Thyroid gland (tissue), 4 donors: ENCODE data around the gene SHC3.

ENCODE experiments used
- POLR2A ChIP-seq, 2 donors: fragments of 450-650 bp; IDR thresholded peaks; one replicate each; pipeline ENCODE4 v1.6.1; 2017; ENCODE audit warnings: antibody characterized with exemption in 2 of 2, mild to moderate bottlenecking in 2 of 2, moderate library complexity in 1 of 2
- TF ChIP-seq, protein P1 (sequence below), 6 experiments: fragments of 200-600 bp in 3 of 6; fragments of 450-650 bp in 3 of 6; sonication (generic) in 3 of 6; IDR thresholded peaks; one replicate each; pipeline ENCODE4 v1.5.1; 2016 to 2019; ENCODE audit warnings: antibody characterized with exemption in 6 of 6, mild to moderate bottlenecking in 2 of 6, inconsistent platforms in 1 of 6, moderate library complexity in 1 of 6

DNA sequence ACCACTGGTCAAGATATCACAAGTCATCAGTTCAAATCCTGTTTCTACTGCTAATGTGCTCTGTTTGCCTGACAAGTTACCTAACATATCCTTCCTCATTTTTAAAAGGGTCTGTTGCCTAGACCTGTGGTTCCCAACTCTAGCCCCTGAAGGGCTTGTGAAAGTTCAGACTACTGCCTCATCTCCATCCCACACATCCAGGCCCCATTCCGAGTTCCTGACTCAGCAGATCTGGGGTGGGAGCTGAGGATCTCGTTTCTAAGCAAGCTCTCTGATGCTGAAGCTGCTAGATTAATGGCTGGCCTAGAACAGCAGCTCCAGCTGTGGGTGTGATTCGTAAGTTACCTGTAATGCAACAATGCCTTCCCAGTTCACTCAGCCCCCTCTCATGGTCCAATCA, 154.9 kb downstream of the SHC3 start:
- TF ChIP-seq, protein P1, sequence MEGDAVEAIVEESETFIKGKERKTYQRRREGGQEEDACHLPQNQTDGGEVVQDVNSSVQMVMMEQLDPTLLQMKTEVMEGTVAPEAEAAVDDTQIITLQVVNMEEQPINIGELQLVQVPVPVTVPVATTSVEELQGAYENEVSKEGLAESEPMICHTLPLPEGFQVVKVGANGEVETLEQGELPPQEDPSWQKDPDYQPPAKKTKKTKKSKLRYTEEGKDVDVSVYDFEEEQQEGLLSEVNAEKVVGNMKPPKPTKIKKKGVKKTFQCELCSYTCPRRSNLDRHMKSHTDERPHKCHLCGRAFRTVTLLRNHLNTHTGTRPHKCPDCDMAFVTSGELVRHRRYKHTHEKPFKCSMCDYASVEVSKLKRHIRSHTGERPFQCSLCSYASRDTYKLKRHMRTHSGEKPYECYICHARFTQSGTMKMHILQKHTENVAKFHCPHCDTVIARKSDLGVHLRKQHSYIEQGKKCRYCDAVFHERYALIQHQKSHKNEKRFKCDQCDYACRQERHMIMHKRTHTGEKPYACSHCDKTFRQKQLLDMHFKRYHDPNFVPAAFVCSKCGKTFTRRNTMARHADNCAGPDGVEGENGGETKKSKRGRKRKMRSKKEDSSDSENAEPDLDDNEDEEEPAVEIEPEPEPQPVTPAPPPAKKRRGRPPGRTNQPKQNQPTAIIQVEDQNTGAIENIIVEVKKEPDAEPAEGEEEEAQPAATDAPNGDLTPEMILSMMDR (IDR thresholded peaks at IDR 0.05), result no peak
- TF ChIP-seq POLR2A (IDR thresholded peaks at IDR 0.05), result no peak
